HepG2 (cell line): Measurements from ENCODE around the gene CTRB2. TPM values are rescaled to one million over a fixed set of nuclear protein-coding genes. Genes with fewer than 3 reads are reported as not detected.

Source experiments
- BATF2 ChIP-seq: sonication (generic); formaldehyde crosslinking; IDR thresholded peaks from 2 replicates; pipeline ENCODE4 v1.8.0; 2022; ENCODE audit warnings: mild to moderate bottlenecking, missing genetic modification reagents, moderate library complexity
- BRCA1 ChIP-seq: sonication (generic); formaldehyde crosslinking; IDR thresholded peaks from 2 replicates; pipeline ENCODE4 v1.4.0; 2020; ENCODE audit warnings: missing genetic modification reagents
- CTCF ChIP-seq: sonication (generic); formaldehyde crosslinking; IDR thresholded peaks from 2 replicates; pipeline ENCODE4 v1.5.0; 2020; ENCODE audit warnings: mild to moderate bottlenecking, missing genetic modification reagents, moderate library complexity
- E2F5 ChIP-seq: sonication (generic); formaldehyde crosslinking; conservative IDR thresholded peaks from 2 replicates; pipeline ENCODE4 v1.4.0; 2020; ENCODE audit warnings: missing genetic modification reagents
- RBFOX2 ChIP-seq: fragments of 200-400 bp; formaldehyde crosslinking; IDR thresholded peaks from 2 replicates; pipeline ENCODE4 v1.6.1; 2017; ENCODE audit warnings: low read depth, mild to moderate bottlenecking, low read length
- TAF15 ChIP-seq: fragments of 200-400 bp; formaldehyde crosslinking; IDR thresholded peaks from one replicate; pipeline ENCODE4 v1.6.1; 2018; ENCODE audit warnings: mild to moderate bottlenecking, low read depth, low read length; ENCODE audit not compliant: poor library complexity, severe bottlenecking
- YY1 ChIP-seq: IDR thresholded peaks from 2 replicates; pipeline ENCODE4 v1.6.1; 2011; ENCODE audit warnings: low read length, low read depth, moderate library complexity, mild to moderate bottlenecking; ENCODE audit not compliant: insufficient read depth, insufficient replicate concordance
- ZFP91 ChIP-seq: sonication (generic); formaldehyde crosslinking; IDR thresholded peaks from 2 replicates; pipeline ENCODE4 v1.9.0; 2022; ENCODE audit warnings: missing genetic modification reagents, mild to moderate bottlenecking, borderline replicate concordance
- ZNF12 ChIP-seq: sonication (generic); formaldehyde crosslinking; IDR thresholded peaks from 2 replicates; pipeline ENCODE4 v1.5.0; 2020; ENCODE audit warnings: missing genetic modification reagents
- ZNF256 ChIP-seq: sonication (generic); formaldehyde crosslinking; conservative IDR thresholded peaks from 2 replicates; pipeline ENCODE4 v1.4.0; 2020; ENCODE audit warnings: missing genetic modification reagents
- ZNF383 ChIP-seq: sonication (generic); formaldehyde crosslinking; IDR thresholded peaks from 2 replicates; pipeline ENCODE4 v1.4.0; 2020; ENCODE audit warnings: missing genetic modification reagents, mild to moderate bottlenecking, borderline replicate concordance
- ZNF883 ChIP-seq: sonication (generic); formaldehyde crosslinking; IDR thresholded peaks from 2 replicates; pipeline ENCODE4 v1.5.1; 2020; ENCODE audit warnings: mild to moderate bottlenecking, missing genetic modification reagents; ENCODE audit errors: not compliant biosample characterization
- polyA plus RNA-seq, 8 experiments: library from polyadenylated mRNA; depleted of rRNA in 3 of 8; stranded (reverse) in 7 of 8; unstranded in 1 of 8; fragments of >200 nt; fragmentation: Illumina TruSeq in 4 of 8; extraction: Trizol in 4 of 8; gene quantifications; 2 replicates each; pipeline versions ENCODE4 v1.2.1 to v1.2.3, GENCODE V29; 2011 to 2016; ENCODE audit warnings: low read depth in 4 of 8, missing spikeins in 1 of 8, mixed read lengths in 1 of 8; ENCODE audit not compliant: insufficient read depth in 1 of 8
- total RNA-seq, 5 experiments: library from RNA; depleted of rRNA; stranded (reverse); fragments of >200 nt; fragmentation: Illumina TruSeq; extraction: Trizol; gene quantifications; 2 replicates each; pipeline ENCODE4 v1.2.3, GENCODE V29; 2016; ENCODE audit warnings: low read depth in 1 of 5
- TF ChIP-seq, protein P1 (sequence below): sonication (generic); formaldehyde crosslinking; IDR thresholded peaks from 2 replicates; pipeline ENCODE4 v1.9.0; 2021; ENCODE audit warnings: missing genetic modification reagents, mild to moderate bottlenecking, borderline replicate concordance
- TF ChIP-seq, protein P2 (sequence below): IDR thresholded peaks from 2 replicates; pipeline ENCODE4 v1.6.1; 2016; ENCODE audit warnings: control low read depth
- TF ChIP-seq, protein P3 (sequence below): sonication (generic); formaldehyde crosslinking; IDR thresholded peaks from 2 replicates; pipeline ENCODE4 v1.4.0; 2020; ENCODE audit warnings: missing genetic modification reagents
- TF ChIP-seq, protein P4 (sequence below): sonication (generic); formaldehyde crosslinking; conservative IDR thresholded peaks from 2 replicates; pipeline ENCODE4 v1.4.0; 2020; ENCODE audit warnings: missing genetic modification reagents

Gene CTRB2
- total and polyA plus RNA-seq, 2 of the 13 experiments (the other 11 are each of a cell fraction or from before 2014, with no cell fraction given), result 0.13 TPM; not detected in 1

- TF ChIP-seq, protein P1, sequence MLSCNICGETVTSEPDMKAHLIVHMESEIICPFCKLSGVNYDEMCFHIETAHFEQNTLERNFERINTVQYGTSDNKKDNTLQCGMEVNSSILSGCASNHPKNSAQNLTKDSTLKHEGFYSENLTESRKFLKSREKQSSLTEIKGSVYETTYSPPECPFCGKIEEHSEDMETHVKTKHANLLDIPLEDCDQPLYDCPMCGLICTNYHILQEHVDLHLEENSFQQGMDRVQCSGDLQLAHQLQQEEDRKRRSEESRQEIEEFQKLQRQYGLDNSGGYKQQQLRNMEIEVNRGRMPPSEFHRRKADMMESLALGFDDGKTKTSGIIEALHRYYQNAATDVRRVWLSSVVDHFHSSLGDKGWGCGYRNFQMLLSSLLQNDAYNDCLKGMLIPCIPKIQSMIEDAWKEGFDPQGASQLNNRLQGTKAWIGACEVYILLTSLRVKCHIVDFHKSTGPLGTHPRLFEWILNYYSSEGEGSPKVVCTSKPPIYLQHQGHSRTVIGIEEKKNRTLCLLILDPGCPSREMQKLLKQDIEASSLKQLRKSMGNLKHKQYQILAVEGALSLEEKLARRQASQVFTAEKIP (CRISPR knock-in tag), result no peak
- TF ChIP-seq ZFP91 (peak; percentile 81; the same call in 1 of the 2 replicates), ZNF383 (CRISPR knock-in tag) (0 out of 2 replicates have a peak, but pooled peaks have one; percentile 17), ZNF12 (CRISPR knock-in tag) (peak; percentile 41; the same call in 1 of the 2 replicates), TAF15 (no peak), RBFOX2 (peak; percentile 93), CTCF (CRISPR knock-in tag) (no peak), E2F5 (CRISPR knock-in tag) (no peak), BRCA1 (no peak), BATF2 (no peak), ZNF256 (CRISPR knock-in tag) (no peak), YY1 (peak; percentile 57), ZNF883 (no peak)
- TF ChIP-seq, protein P2, sequence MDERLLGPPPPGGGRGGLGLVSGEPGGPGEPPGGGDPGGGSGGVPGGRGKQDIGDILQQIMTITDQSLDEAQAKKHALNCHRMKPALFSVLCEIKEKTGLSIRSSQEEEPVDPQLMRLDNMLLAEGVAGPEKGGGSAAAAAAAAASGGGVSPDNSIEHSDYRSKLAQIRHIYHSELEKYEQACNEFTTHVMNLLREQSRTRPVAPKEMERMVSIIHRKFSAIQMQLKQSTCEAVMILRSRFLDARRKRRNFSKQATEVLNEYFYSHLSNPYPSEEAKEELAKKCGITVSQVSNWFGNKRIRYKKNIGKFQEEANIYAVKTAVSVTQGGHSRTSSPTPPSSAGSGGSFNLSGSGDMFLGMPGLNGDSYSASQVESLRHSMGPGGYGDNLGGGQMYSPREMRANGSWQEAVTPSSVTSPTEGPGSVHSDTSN (CRISPR knock-in tag), result no peak
- TF ChIP-seq, protein P3, sequence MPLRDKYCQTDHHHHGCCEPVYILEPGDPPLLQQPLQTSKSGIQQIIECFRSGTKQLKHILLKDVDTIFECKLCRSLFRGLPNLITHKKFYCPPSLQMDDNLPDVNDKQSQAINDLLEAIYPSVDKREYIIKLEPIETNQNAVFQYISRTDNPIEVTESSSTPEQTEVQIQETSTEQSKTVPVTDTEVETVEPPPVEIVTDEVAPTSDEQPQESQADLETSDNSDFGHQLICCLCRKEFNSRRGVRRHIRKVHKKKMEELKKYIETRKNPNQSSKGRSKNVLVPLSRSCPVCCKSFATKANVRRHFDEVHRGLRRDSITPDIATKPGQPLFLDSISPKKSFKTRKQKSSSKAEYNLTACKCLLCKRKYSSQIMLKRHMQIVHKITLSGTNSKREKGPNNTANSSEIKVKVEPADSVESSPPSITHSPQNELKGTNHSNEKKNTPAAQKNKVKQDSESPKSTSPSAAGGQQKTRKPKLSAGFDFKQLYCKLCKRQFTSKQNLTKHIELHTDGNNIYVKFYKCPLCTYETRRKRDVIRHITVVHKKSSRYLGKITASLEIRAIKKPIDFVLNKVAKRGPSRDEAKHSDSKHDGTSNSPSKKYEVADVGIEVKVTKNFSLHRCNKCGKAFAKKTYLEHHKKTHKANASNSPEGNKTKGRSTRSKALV (CRISPR knock-in tag), result peak; percentile 43; the same call in 1 of the 2 replicates
- TF ChIP-seq, protein P4, sequence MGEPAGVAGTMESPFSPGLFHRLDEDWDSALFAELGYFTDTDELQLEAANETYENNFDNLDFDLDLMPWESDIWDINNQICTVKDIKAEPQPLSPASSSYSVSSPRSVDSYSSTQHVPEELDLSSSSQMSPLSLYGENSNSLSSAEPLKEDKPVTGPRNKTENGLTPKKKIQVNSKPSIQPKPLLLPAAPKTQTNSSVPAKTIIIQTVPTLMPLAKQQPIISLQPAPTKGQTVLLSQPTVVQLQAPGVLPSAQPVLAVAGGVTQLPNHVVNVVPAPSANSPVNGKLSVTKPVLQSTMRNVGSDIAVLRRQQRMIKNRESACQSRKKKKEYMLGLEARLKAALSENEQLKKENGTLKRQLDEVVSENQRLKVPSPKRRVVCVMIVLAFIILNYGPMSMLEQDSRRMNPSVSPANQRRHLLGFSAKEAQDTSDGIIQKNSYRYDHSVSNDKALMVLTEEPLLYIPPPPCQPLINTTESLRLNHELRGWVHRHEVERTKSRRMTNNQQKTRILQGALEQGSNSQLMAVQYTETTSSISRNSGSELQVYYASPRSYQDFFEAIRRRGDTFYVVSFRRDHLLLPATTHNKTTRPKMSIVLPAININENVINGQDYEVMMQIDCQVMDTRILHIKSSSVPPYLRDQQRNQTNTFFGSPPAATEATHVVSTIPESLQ, result no peak
These were observed 43.9 kb upstream of the CTRB2 start (continued) for GRCh38 chr16:75250809-75251279.
